Right lobe of liver (tissue), 6 donors: ENCODE measurements around the gene NUP155. TPM values are rescaled to one million over a fixed set of nuclear protein-coding genes. Genes with fewer than 3 reads are reported as not detected.
"Not testable (repeated sequence)": the region's sequence is repeated elsewhere in the genome, so short reads cannot be mapped to it uniquely, and the experiment has no call there.

ENCODE experiments used
- ATAC-seq, 4 donors: fragments of 200-7000 bp; cut with Tn5 transposase; one replicate each; pipeline ENCODE4 v1.9.1; 2020; ENCODE audit warnings: mild to moderate bottlenecking in 4 of 4, moderate library complexity in 4 of 4
- DNase-seq, 3 donors: peaks; one replicate each; pipeline ENCODE4 v3.0.0-alpha.2; 2020
- H3K27ac ChIP-seq, 3 donors: fragments of 200-600 bp; one replicate each; pipeline ENCODE4 v1.8.0; 2022
- H3K27me3 ChIP-seq, 2 donors: fragments of 200-600 bp; one replicate each; pipeline ENCODE4 v1.8.0; 2022
- H3K36me3 ChIP-seq, 4 donors: fragments of 200-600 bp; sonication (generic) in 1 of 4; one replicate each; pipeline versions ENCODE4 v1.5.1 to v1.8.0; 2017 to 2022; ENCODE audit warnings: control low read depth in 1 of 4
- H3K4me1 ChIP-seq, 4 donors: fragments of 200-600 bp; sonication (generic) in 1 of 4; one replicate each; pipeline versions ENCODE4 v1.5.1 to v1.8.0; 2017 to 2022; ENCODE audit warnings: control low read depth in 1 of 4
- H3K4me3 ChIP-seq, 3 donors: fragments of 200-600 bp; one replicate each; pipeline ENCODE4 v1.8.0; 2022
- H3K9me3 ChIP-seq, 4 donors: fragments of 200-600 bp; sonication (generic) in 1 of 4; one replicate each; pipeline versions ENCODE4 v1.5.1 to v1.8.0; 2017 to 2022; ENCODE audit warnings: control low read depth in 1 of 4
- POLR2A ChIP-seq: fragments of 450-650 bp; IDR thresholded peaks from one replicate; pipeline ENCODE4 v1.6.1; 2017; ENCODE audit warnings: antibody characterized with exemption, mild to moderate bottlenecking
- WGBS: methylation state at CpG from one replicate; pipeline ENCODE4 v1.1.6; 2018; ENCODE audit warnings: low coverage, low lambda C conversion rate; ENCODE audit not compliant: insufficient coverage; ENCODE audit errors: missing lambda C conversion rate; 5-methylcytosine and 5-hydroxymethylcytosine counted together
- intact Hi-C, 2 donors: fragments of 100-400 bp; cut with DNase I; formaldehyde crosslinking; loops; one replicate each; pipeline versions ENCODE4 v1.11.2 to v1.14.1; 2022
- total RNA-seq, 6 experiments: library from RNA; depleted of rRNA in 2 of 6; stranded (reverse); fragments of >200 nt in 2 of 6; fragmentation: NEBNext Ultra II Directional in 3 of 6; extraction: Animal tissue kit (Norgen Biotek cat#: 25700) in 3 of 6; gene quantifications; one replicate each; pipeline versions ENCODE4 v1.1.0 to v1.2.4, GENCODE V29; 2016 to 2023
- TF ChIP-seq, protein P1 (sequence below), 4 donors: fragments of 200-600 bp in 3 of 4; fragments of 450-650 bp in 1 of 4; IDR thresholded peaks; one replicate each; pipeline versions ENCODE4 v1.5.1 to v1.8.0; 2016 to 2022; ENCODE audit warnings: antibody characterized with exemption in 4 of 4, mild to moderate bottlenecking in 2 of 4
- donor health status: DM: no; HTN: yes; CAD: no.
- donor health status: DM: no; HTN: no; CAD: no.
- donor health status: DM: no; HTN: no; CAD: no.
- donor health status: DM: no; HTN: yes; CAD: no.
- donor health status: DM: no; HTN: yes; CAD: no.

NUP155 gene
- total RNA-seq, 6 experiments from 2014 or later = 6.4 to 10.8 (median 9.2) TPM

DNA sequence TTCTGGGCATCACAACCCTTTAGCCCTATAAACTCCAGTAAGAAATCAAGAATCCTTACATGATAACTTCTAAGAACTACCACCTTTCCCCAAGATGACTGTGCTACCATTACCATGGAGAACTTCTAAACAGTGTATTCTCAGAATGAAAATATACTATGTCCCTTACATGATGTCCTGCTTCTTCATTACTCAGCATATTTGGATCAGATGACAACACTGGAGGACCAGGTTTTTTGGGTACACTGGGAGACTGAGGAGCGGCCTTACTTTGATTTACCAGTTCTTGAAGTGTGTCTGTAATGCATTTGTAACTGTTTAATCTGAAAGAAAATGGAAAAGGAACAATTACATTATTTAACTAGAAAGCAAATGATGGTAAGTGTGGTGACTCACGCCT, 66.0 kb downstream of the NUP155 start:
- DNase-seq (no peak), ATAC-seq (no peak)
- Histone ChIP-seq H3K27ac (no peak overlapping the region), H3K9me3 (no peaks in the 10 kb centered on the region), H3K36me3 (peaks cover 0 to 80% (median 39%) of the 10 kb centered on the region in 4 donors), H3K4me1 (no peaks in the 10 kb centered on the region), H3K27me3 (no peaks in the 10 kb centered on the region), H3K4me3 (no peak overlapping the region)
- 83% methylated on average over 2 of the region's 2 CpGs for whole genome bisulfite sequencing
- TF ChIP-seq, protein P1, sequence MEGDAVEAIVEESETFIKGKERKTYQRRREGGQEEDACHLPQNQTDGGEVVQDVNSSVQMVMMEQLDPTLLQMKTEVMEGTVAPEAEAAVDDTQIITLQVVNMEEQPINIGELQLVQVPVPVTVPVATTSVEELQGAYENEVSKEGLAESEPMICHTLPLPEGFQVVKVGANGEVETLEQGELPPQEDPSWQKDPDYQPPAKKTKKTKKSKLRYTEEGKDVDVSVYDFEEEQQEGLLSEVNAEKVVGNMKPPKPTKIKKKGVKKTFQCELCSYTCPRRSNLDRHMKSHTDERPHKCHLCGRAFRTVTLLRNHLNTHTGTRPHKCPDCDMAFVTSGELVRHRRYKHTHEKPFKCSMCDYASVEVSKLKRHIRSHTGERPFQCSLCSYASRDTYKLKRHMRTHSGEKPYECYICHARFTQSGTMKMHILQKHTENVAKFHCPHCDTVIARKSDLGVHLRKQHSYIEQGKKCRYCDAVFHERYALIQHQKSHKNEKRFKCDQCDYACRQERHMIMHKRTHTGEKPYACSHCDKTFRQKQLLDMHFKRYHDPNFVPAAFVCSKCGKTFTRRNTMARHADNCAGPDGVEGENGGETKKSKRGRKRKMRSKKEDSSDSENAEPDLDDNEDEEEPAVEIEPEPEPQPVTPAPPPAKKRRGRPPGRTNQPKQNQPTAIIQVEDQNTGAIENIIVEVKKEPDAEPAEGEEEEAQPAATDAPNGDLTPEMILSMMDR (IDR thresholded peaks at IDR 0.05) = no peak
- TF ChIP-seq POLR2A = no peak
- intact Hi-C loops = no loop called here

- 71% methylated on average over 1 of the region's 7 CpGs for WGBS
- H3K27ac ChIP-seq, intact Hi-C loops, ATAC-seq, DNase-seq, H3K27me3 ChIP-seq, H3K9me3 ChIP-seq, H3K4me1 ChIP-seq, H3K4me3 ChIP-seq: not testable (repeated sequence)
- peaks cover 0 to 52% (median 22%) of the 10 kb centered on the region in 4 donors for H3K36me3 ChIP-seq
Observed at GRCh38 chr5:37296313-37296712, 74.6 kb downstream of the NUP155 start.

GRCh38 chr5:37283214-37283820, 87.6 kb downstream of the NUP155 start:
- WGBS = 75% methylated on average over 4 of the region's 5 CpGs
- intact Hi-C loops = no loop called here
- Histone ChIP-seq H3K27me3 (no peaks in the 10 kb centered on the region), H3K36me3 (no peaks in the 10 kb centered on the region), H3K9me3 (no peaks in the 10 kb centered on the region), H3K4me3 (no peak overlapping the region), H3K27ac (no peak overlapping the region), H3K4me1 (no peaks in the 10 kb centered on the region)
- DNase-seq = no peak
- no peak for ATAC-seq
- TF ChIP-seq, protein P1 (IDR thresholded peaks at IDR 0.05) = no peak
- no peak for TF ChIP-seq POLR2A

DNA sequence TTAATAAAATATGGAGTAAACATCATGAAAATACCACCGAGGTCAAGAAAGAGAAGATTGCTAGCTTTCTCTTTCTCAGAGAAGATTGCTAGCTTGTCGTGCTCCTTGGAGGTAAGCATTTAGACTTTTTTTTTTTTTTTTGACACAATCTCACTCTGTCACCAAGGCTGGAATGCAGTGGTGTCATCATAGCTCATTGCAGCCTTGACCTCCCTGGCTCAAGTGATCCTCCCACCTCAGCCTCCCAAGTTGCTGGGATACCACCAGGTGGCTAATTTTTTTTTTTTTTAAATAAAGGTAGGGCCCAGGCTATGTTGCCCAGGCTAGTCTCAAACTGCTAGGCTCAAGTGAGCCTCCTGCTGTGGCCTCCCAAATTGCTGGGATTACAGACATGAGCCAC, 95.4 kb downstream of the NUP155 start:
- WGBS = 83% methylated on average over 2 of the region's 2 CpGs
- intact Hi-C loops = no loop called here

DNA sequence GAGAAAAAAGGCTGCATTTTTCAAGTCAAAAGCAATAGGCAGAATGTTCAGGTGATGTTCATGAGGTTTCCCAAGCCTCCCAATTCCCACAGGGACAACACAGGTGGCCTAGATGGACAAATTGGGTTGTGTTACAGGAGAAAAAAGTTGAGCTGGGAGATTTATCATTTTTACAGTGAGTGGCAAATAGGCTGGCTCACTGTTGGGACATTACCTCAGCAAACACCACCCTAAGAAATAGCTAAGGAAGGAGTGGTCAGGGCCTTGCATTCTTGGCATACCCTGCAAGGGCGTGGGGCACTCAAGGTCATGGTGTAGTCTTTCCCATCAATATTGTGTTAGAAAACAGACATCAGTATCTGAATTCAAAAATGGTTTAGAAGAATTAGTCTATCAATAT, 98.4 kb downstream of the NUP155 start:
- DNase-seq (no peak), ATAC-seq (no peak)
- Histone ChIP-seq H3K36me3 (no peaks in the 10 kb centered on the region), H3K27ac (no peak overlapping the region), H3K27me3 (no peaks in the 10 kb centered on the region), H3K4me3 (no peak overlapping the region), H3K4me1 (no peaks in the 10 kb centered on the region), H3K9me3 (no peaks in the 10 kb centered on the region)
- WGBS = 81% methylated on average over 1 of the region's 1 CpG
- intact Hi-C loops = no loop called here
- no peak for TF ChIP-seq POLR2A
- TF ChIP-seq, protein P1 (IDR thresholded peaks at IDR 0.05) = no peak

More for the DNA sequence above, 95.4 kb downstream of the NUP155 start:
- TF ChIP-seq, protein P1 (IDR thresholded peaks at IDR 0.05) = no peak
- no peak for TF ChIP-seq POLR2A
- Histone ChIP-seq H3K4me3 (no peak overlapping the region), H3K27me3 (no peaks in the 10 kb centered on the region), H3K27ac (no peak overlapping the region), H3K9me3 (no peaks in the 10 kb centered on the region), H3K36me3 (no peaks in the 10 kb centered on the region), H3K4me1 (no peaks in the 10 kb centered on the region)
- DNase-seq (no peak), ATAC-seq (no peak)

GRCh38 chr5:37268100-37268499, 102.8 kb downstream of the NUP155 start:
- H3K27ac ChIP-seq, H3K4me1 ChIP-seq, H3K36me3 ChIP-seq, DNase-seq, H3K27me3 ChIP-seq, intact Hi-C loops, ATAC-seq, H3K4me3 ChIP-seq, H3K9me3 ChIP-seq: not testable (repeated sequence)
